Smooth muscle cell (in vitro differentiated cells): ENCODE data around the gene CD180. TPM values are rescaled to one million over a fixed set of nuclear protein-coding genes. Genes with fewer than 3 reads are reported as not detected.

Experiments used
- DNase-seq: peaks from one replicate; lab custom pipeline; 2025; ENCODE audit not compliant: unreplicated experiment; lab: John Stamatoyannopoulos, UW
- H2AFZ ChIP-seq: fragments of 200-600 bp; sonication (generic); 2 replicates; pipeline ENCODE4 v1.6.0; 2016; ENCODE audit warnings: antibody characterized with exemption, low read depth, mild to moderate bottlenecking
- H3F3A ChIP-seq: fragments of 200-600 bp; sonication (generic); 2 replicates; pipeline ENCODE4 v1.6.0; 2017; ENCODE audit warnings: antibody characterized with exemption, low read depth
- H3K27ac ChIP-seq: fragments of 200-600 bp; sonication (generic); 2 replicates; pipeline ENCODE4 v1.5.1; 2016; ENCODE audit warnings: low read depth, mild to moderate bottlenecking
- H3K27me3 ChIP-seq: fragments of 200-600 bp; sonication (generic); 2 replicates; pipeline ENCODE4 v1.6.1; 2016; ENCODE audit warnings: low read depth, mild to moderate bottlenecking
- H3K36me3 ChIP-seq: fragments of 200-600 bp; sonication (generic); 2 replicates; pipeline ENCODE4 v1.5.1; 2016; ENCODE audit warnings: low read depth
- H3K4me1 ChIP-seq: fragments of 200-600 bp; sonication (generic); 2 replicates; pipeline ENCODE4 v1.5.1; 2016; ENCODE audit warnings: low read depth
- H3K4me2 ChIP-seq: fragments of 200-600 bp; sonication (generic); 2 replicates; pipeline ENCODE4 v1.6.0; 2016; ENCODE audit warnings: mild to moderate bottlenecking
- H3K4me3 ChIP-seq: fragments of 200-600 bp; sonication (generic); 2 replicates; pipeline ENCODE4 v1.5.1; 2016; ENCODE audit warnings: mild to moderate bottlenecking
- H3K79me2 ChIP-seq: fragments of 200-600 bp; sonication (generic); 2 replicates; pipeline ENCODE4 v1.6.0; 2016; ENCODE audit warnings: low read depth, mild to moderate bottlenecking
- H3K9ac ChIP-seq: fragments of 200-600 bp; sonication (generic); 2 replicates; pipeline ENCODE4 v1.6.0; 2016; ENCODE audit warnings: low read depth
- H3K9me3 ChIP-seq: fragments of 200-600 bp; sonication (generic); replicated peaks from 2 replicates; pipeline ENCODE4 v1.5.1; 2016; ENCODE audit warnings: low read depth
- H4K20me1 ChIP-seq: fragments of 200-600 bp; sonication (generic); 2 replicates; pipeline ENCODE4 v1.6.0; 2016; ENCODE audit warnings: low read depth
- CTCF ChIP-seq: fragments of 200-600 bp; sonication (generic); IDR thresholded peaks from 2 replicates; pipeline ENCODE4 v1.5.1; 2017; ENCODE audit warnings: borderline replicate concordance, mild to moderate bottlenecking, antibody characterized with exemption; ENCODE audit not compliant: insufficient read depth, poor library complexity, severe bottlenecking
- WGBS: methylation state at CpG from one replicate; pipeline ENCODE4 v1.1.7; 2016; ENCODE audit warnings: low lambda C conversion rate; 5-methylcytosine and 5-hydroxymethylcytosine counted together
- polyA plus RNA-seq: library from polyadenylated mRNA; unstranded; fragments of >200 nt; fragmentation: Nextera tagmentation; extraction: Ambion mirVana; gene quantifications from 2 replicates; pipeline ENCODE4 v1.2.1, GENCODE V29; 2016
- total RNA-seq: library from RNA; depleted of rRNA; stranded (reverse); fragments of >200 nt; gene quantifications from 2 replicates; pipeline ENCODE4 v1.2.3, GENCODE V29; 2014

CD180 gene
- total and polyA plus RNA-seq, 2 experiments from 2014 or later = not detected

- H4K20me1 ChIP-seq = no peaks in the 10 kb centered on the region
- H3K36me3 ChIP-seq = no peaks in the 10 kb centered on the region
- WGBS = 51% methylated on average over 2 of the region's 2 CpGs
- no peak overlapping the region for H3K4me3 ChIP-seq
- no peak for TF ChIP-seq CTCF
- no peak overlapping the region for H3K9ac ChIP-seq
- no peaks in the 10 kb centered on the region for H3F3A ChIP-seq
- no peaks in the 10 kb centered on the region for H3K79me2 ChIP-seq
- H3K4me2 ChIP-seq = no peak overlapping the region
- no peak overlapping the region for H2AFZ ChIP-seq
- H3K9me3 ChIP-seq = no peaks in the 10 kb centered on the region
- no peak for DNase-seq
- H3K4me1 ChIP-seq = no peaks in the 10 kb centered on the region
- H3K27ac ChIP-seq = no peak overlapping the region
- H3K27me3 ChIP-seq = no peaks in the 10 kb centered on the region
Measured at GRCh38 chr5:67133217-67133616, 63.4 kb downstream of the CD180 start.

DNA sequence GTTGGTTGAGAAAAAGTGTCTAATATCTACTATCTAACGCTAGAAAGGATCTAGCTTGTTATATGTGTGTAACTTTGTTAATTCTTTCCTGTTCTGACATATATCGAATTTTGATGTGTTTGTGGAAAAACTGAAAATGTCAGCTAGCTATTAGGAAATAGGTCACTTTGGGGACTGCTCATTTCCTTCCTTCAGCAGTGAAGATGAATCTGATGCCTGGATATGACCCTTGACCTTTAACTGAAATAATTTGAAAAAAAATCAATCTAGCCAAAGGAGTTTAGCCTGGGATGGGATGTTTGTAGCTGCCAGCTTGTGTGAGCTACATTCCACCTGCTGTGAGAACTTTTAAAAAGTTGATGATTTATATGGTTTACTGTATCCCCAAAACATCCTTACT, 66.8 kb downstream of the CD180 start:
- Histone ChIP-seq H3K9ac (no peak overlapping the region), H3K4me1 (no peaks in the 10 kb centered on the region), H3K9me3 (peaks cover 3% of the 10 kb centered on the region), H3K79me2 (no peaks in the 10 kb centered on the region), H3K27me3 (no peaks in the 10 kb centered on the region), H2AFZ (no peak overlapping the region), H4K20me1 (no peaks in the 10 kb centered on the region), H3K27ac (no peak overlapping the region), H3K36me3 (no peaks in the 10 kb centered on the region), H3F3A (no peaks in the 10 kb centered on the region), H3K4me2 (no peak overlapping the region), H3K4me3 (no peak overlapping the region)
- no peak for TF ChIP-seq CTCF
- 94% methylated on average over 2 of the region's 2 CpGs for WGBS
- DNase-seq = no peak
